Thyroid gland (tissue), 4 donors: Measurements from ENCODE around the gene TRIM51.

Experiments used
- CTCF ChIP-seq, 6 experiments: fragments of 200-600 bp in 3 of 6; fragments of 450-650 bp in 3 of 6; sonication (generic) in 3 of 6; IDR thresholded peaks; one replicate each; pipeline ENCODE4 v1.5.1; 2016 to 2019; ENCODE audit warnings: antibody characterized with exemption in 6 of 6, mild to moderate bottlenecking in 2 of 6, inconsistent platforms in 1 of 6, moderate library complexity in 1 of 6
- POLR2A ChIP-seq, 2 donors: fragments of 450-650 bp; IDR thresholded peaks; one replicate each; pipeline ENCODE4 v1.6.1; 2017; ENCODE audit warnings: antibody characterized with exemption in 2 of 2, mild to moderate bottlenecking in 2 of 2, moderate library complexity in 1 of 2

GRCh38 chr11:55852141-55852540, 31.0 kb upstream of the TRIM51 start:
- TF ChIP-seq CTCF (IDR thresholded peaks at IDR 0.05) (no peak), POLR2A (IDR thresholded peaks at IDR 0.05) (no peak)
